T follicular helper cell (primary cell): ENCODE results near the gene HDAC4.

Source experiments
- DNase-seq: peaks from one replicate; pipeline ENCODE4 v3.0.0-alpha.2; 2020; ENCODE audit warnings: low read depth

HDAC4 gene

DNA sequence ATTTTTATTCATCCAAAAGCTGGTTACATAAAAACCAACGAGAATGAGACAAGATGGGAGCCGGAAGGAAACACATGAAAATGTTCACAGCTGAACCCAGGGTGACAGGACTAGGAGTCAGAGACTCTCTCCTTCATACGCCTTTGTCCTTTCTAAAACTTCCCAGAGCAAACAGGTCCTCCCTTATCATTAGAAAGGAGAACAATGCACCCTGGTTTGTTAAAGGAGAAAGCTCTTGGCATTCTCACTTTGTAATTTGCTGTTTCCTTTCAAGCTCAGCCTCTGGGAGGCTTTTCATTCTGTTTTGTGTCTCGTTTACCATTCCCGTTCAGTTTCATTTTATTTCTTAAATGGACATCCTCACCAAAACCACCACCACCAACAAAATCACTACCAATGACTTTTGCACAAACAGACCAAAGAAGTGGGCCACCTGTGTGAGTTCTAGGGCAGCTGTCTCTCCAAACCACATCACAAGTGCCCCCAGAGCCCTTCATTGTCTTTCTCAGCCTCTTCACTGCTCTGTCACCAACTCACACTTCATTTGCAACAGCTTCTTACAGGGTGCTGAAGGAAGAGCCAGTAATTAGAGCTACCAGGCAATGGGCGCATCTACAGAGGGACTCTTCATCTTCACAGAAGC, 105.3 kb downstream of the HDAC4 start:
- DNase-seq = no peak

DNA sequence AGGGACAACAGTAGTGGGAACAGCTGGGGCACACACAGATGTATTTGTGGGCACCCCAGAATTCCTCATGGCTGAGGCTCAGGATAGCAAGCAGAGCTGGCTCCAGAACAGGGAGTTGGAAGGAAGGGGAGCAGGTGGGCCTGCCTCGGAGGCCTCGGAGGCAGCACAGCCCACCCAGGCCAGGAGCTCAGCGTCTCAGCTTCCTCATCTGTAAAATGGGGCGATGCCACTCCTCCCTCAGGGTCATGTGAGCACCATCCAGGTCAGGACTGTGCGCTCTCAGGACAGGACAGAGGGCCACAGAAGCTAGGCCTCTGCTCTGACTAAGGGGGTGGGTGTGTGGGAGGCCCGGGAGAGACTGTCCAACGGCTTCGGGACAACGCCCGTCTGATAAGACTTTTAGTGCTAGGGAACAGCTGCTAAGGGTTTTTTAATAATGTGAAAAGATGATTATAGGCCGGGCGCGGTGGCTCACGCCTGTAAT, 106.2 kb downstream of the HDAC4 start:
- no peak for DNase-seq

DNA sequence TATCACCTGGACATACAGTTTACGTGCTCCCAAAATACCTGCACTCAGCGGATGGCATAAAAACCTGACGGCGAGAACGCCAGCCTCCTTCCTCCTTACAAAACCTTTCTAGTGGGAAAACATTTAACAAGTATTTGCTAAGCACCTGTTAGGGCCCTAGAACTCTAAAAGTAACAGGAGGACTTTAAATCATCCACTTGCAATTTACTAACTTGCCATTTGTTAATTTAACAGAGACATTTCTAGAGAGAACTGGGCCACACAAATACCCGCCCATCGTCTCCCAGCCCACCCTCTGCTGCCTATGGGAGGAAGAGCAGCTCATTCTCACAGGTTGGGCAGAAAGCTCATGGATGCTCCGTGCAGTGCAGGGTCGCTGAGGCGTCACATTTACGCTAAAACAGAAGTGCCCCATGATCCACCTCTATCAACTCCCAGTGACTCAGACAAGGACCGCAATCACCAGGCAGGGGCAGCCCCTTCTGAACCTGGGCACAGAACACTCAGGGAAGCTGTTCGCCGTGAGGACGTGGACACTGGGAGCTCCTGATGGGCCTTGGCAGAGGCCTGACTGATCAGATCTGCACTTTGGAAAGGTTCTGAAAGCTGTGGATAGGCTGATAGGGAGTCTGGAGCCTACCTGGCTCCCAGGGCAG, 106.9 kb downstream of the HDAC4 start:
- DNase-seq = no peak

GRCh38 chr2:239292959-239293774, 107.7 kb downstream of the HDAC4 start:
- no peak for DNase-seq

DNA sequence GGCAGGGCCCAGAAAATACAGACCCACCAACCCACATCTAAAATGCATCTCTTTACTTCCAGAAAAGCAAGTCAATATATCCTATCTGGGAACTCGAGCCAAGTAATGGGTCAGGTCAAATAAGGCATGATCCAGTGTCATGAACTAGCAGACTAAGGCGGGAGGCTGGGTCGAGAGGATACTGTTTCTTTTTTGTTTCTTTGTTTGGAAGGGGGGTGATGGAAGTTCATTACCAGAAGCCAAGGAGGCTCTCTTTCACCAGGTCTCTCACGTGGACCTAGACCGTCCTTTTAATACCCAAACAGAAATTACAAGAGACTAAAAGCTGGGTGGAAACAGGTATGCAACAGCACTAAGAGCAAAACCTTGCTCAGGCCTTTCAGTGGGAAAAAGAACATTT, 108.3 kb downstream of the HDAC4 start:
- no peak for DNase-seq

- DNase-seq = no peak
Measured at GRCh38 chr2:239291475-239292350, 109.1 kb downstream of the HDAC4 start.

GRCh38 chr2:239290618-239291474, 110.0 kb downstream of the HDAC4 start:
- DNase-seq = no peak

DNA sequence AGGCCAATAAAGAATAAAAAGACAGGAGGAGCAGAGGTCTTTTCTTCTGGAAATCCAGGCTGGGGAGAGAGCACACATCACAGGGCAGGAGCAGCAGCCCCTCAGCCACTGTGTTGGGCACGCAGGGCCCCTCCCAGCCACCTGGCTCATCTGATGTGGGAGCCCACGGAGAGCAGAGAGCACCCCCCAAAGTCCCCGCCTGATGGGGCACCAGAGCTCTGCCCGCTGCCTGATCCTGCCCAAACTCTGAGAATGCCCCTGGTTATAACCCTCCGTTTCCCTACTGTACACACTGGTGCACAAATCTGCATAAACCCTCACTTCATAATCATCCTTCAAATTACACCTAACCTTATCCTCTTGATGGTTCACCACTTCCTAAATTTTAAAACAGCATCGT, 111.3 kb downstream of the HDAC4 start:
- no peak for DNase-seq

DNA sequence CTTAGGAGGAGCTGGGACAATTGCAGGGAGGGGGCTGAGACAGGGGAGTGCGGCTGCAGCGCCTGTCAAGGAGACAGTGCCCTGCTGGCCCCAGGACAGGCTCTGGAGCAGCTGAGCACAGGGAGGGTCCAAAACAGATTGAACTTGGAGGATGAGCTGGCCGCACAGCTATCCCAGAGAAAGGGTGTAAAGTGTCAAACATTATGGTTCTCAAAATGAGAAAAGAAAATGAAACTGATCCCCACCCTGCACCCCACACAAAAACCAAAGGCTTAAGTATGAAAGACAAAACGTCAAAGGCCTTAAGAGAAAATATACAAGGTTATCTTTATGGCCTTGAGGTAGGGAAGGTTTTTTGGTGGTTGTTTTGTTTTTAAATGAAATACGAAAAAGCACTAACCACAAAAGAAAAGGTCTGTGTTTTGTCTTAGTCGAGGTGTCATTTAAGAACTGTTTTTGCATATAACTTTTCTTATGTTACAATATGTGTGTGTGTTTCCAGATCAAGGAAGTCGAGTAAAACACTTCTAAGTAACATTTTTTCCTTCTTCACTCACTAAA, 111.8 kb downstream of the HDAC4 start:
- no peak for DNase-seq

DNA sequence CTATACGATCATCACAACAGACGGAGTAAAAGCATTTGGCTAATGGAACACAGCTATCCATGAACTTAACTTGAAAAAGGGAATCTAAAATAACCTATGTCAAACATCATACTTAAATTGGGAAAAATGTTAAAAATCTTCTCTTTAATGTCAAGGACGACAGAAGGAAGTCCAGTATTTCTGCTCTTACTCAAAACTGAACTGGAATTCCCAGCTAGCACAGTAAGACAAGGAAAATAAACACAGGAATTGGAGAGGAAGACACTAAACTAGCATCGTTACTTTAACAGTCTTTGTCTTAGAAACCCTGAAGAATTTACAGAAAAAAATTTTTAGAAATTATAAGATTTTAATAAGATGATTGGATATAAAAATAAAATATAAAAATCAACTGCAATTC, 112.6 kb downstream of the HDAC4 start:
- no peak for DNase-seq

DNA sequence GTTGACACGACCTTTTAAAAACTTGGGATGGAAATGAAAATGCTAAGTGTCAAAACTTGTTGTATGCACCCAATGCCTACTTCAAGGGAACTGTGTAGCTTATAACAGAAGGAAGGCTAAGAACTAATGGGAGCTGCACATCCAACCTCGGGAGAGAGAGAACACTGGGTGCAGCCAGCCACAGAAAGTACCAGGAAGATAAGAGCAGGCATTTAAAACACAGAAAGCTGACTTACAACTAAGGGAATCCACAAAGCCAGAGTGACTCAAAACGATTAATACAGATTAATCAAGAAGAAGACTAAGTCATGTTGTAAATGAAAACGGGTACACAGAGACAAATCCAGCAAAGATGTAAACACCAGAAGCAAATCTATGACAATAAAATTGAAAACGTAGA, 113.4 kb downstream of the HDAC4 start:
- no peak for DNase-seq

DNA sequence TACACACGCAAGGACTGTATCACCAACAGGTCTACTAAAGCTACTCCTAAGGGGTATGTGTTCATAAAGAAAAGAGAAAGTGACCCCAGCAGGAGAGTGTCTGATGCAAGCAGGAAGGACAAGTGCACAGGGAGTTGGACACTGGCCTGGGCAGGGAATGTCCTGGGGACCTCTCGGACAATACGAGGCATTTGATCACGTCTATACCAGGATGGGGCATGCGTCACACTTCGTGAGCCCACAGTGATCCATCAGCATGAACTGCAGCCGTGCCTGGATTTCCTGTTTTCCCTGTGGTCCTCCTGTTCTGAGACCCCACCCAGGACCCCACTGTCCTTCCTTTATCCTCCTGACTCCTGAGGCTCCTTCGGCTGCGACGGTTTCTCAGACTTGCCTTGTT, 113.9 kb downstream of the HDAC4 start:
- DNase-seq = no peak

DNA sequence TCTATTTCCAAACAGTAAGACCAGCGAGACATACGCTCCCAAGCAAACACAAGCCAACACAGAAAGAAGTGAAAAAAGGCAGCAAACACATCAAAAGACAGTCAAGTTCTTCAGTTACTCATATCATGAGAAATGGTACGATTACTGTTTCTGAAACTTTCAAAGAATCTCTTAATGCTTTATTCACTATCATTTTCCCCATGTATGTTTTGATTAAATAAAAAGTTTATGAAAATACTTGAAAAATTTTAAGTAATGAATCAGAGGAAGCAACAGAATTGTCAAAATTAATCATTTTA, 114.9 kb downstream of the HDAC4 start:
- DNase-seq = no peak

DNA sequence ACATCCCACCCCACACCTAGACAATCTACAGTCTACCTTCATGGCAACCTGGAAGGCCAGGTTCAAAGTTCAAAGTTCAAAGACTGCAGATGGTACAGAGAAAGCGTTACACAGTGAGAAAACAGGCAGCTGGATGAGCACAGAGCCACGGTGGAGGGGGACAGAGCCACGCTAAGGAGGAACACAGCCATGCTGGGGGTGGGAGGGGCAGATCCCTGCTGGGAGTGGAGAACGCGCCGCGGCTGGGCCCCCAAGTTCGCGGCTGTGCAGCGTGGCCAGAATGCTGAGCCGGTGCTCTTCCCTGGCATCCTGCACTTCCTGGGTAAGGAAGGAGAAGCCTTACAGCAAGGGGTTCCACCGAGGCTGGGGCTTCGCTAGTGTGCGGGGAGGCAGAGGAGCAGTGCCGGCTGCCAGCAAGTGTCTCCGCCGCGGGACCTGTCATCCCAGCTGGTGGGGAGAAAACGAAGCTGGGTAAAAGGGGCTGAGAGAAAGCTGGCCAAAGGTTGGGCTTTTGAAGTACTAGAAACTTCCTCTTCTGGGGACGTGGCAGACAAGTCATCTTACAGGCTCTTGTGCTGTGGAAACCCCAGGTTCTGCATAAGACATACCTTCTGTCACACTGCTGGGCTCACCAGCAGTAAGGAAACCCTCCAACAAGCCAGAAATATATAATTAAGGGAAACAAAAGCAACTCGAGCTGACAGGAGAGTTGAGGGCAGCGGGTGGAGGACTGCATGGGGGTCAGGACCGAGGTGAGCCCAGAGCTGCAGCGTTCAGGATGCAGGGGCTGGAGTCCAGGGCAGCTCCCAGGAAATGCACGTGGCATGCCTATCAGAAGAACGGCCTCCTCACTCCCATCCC, 115.5 kb downstream of the HDAC4 start:
- no peak for DNase-seq

DNA sequence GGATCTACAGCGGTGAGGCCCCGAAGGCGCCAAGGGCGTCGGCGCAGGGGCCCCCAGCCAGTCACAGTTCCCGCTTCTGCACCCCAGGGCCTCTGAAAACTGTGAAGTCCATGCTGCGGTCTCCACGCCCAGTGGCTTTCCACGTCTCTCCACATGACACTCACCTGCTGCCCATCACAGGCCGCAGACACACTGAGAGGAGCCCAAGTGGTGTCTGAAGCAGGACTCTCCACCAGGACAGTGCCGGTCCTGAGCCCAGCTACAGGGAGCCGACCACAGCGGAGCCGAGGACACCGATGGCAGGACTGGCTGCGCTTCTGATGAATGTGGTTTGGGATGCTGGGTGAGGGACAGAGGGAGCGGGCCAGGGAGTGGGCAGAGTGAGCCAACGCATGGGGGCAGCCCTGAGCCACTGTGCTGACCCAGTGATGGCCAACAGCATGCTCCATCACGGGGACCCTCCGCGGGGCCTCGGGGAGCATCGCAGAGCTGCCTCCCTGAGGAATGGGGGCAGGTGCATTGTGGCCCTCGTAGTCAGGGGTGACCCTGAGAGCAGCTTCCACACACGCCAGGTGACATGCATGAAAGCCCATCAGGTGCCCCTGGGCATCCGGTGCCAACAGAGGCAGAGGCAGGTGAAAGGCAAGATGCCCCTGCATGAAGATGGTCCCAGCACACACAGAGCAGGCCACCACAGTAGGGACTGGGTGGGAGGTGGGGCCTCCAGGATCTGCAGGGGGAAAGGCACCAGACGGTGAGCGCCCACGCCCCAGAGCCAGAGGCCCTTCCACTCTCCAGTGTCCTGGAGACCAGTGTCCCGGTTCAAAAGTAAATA, 116.6 kb downstream of the HDAC4 start:
- DNase-seq = no peak

GRCh38 chr2:239283288-239283945, 117.4 kb downstream of the HDAC4 start:
- DNase-seq = no peak

DNA sequence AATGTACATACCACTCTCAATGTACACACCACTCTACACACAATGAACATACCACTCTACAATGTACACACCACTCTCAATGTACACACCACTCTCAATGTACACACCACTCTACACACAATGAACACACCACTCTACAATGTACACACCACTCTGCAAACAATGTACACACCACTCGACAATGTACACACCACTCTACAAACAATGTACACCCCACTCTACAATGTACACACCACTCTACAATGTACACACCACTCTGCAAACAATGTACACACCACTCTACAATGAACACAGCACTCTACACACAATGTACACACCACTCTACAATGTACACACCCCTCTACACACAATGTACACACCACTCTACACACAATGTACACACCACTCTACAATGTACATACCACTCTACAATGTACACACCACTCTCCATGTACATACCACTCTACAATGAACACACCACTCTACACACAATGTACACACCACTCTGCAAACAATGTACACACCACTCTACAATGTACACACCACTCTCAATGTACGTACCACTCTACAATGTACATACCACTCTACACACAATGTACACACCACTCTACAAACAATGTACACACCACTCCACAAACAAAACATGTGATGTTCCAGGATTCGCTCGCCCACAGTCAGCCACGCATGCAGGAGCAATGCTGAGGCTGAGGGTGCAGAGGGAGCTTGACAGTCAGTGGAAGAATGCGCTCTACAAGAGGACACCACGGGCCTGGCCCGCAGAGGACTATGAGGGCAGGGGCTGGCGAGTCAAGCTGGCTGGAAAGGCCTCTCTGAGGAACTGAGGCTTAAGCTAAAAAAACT, 118.2 kb downstream of the HDAC4 start:
- DNase-seq = no peak
